PFSK-1 (cell line): Measurements from ENCODE around the gene OPN5.

Experiments used
- POLR2AphosphoS5 ChIP-seq: IDR thresholded peaks from 2 replicates; pipeline ENCODE4 v1.6.1; 2012; ENCODE audit warnings: low read depth, mild to moderate bottlenecking, control low read depth, low read length, moderate library complexity
- SIN3A ChIP-seq: IDR thresholded peaks from 2 replicates; pipeline ENCODE4 v1.6.1; 2012; ENCODE audit warnings: mild to moderate bottlenecking, low read length, moderate library complexity, borderline replicate concordance; ENCODE audit not compliant: insufficient read depth
- TF ChIP-seq, protein P1 (sequence below), 2 experiments: IDR thresholded peaks; 2 replicates each; pipeline versions ENCODE4 v1.6.1 to v1.8.0; 2011 to 2012; ENCODE audit warnings: low read depth in 2 of 2, low read length in 2 of 2, control low read depth in 1 of 2, inconsistent platforms in 1 of 2, mild to moderate bottlenecking in 1 of 2, moderate library complexity in 1 of 2; ENCODE audit not compliant: insufficient read depth in 1 of 2

DNA sequence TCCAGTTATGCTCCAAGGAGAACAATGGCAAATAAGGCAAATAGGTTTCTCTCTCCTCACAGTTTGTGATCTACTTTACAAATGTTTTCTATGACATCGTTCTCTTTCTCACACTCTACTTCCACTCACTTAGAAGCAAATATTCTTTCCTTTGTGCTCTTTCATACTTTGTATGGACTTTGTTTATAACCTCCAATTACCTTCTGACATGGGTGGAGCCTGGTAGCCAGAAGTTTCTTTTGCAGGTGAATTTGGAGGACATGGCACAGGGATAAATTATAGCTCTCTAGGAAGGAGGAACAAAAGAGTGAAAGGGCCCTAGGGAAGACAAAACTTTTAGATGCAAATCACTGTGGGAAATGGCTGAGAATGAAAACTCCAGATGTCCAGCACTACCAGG lies 69.3 kb downstream of the OPN5 start:
- TF ChIP-seq POLR2AphosphoS5 (no peak), SIN3A (no peak)
- TF ChIP-seq, protein P1, sequence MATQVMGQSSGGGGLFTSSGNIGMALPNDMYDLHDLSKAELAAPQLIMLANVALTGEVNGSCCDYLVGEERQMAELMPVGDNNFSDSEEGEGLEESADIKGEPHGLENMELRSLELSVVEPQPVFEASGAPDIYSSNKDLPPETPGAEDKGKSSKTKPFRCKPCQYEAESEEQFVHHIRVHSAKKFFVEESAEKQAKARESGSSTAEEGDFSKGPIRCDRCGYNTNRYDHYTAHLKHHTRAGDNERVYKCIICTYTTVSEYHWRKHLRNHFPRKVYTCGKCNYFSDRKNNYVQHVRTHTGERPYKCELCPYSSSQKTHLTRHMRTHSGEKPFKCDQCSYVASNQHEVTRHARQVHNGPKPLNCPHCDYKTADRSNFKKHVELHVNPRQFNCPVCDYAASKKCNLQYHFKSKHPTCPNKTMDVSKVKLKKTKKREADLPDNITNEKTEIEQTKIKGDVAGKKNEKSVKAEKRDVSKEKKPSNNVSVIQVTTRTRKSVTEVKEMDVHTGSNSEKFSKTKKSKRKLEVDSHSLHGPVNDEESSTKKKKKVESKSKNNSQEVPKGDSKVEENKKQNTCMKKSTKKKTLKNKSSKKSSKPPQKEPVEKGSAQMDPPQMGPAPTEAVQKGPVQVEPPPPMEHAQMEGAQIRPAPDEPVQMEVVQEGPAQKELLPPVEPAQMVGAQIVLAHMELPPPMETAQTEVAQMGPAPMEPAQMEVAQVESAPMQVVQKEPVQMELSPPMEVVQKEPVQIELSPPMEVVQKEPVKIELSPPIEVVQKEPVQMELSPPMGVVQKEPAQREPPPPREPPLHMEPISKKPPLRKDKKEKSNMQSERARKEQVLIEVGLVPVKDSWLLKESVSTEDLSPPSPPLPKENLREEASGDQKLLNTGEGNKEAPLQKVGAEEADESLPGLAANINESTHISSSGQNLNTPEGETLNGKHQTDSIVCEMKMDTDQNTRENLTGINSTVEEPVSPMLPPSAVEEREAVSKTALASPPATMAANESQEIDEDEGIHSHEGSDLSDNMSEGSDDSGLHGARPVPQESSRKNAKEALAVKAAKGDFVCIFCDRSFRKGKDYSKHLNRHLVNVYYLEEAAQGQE (IDR thresholded peaks at IDR 0.05; ENCODE audit: insufficient read depth in 1 of 2, low read depth in 2 of 2, low read length in 2 of 2): no peak
